Stimulated activated memory B cell treated with anti-CD40 and anti-IgM and Interleukin-4, amounts not matched to agents 10 μg/mL and 1 μg/mL and 100 μg/mL, for 72 hours (primary cell): ENCODE results near the gene TNFRSF6B.
A peak's percentile ranks its signal among the peaks of the same experiment; 100 is the strongest.
"Not testable (repeated sequence)": the region's sequence is repeated elsewhere in the genome, so short reads cannot be mapped to it uniquely, and the experiment has no call there.

Experiments used
- ATAC-seq: fragments of 150-1000 bp; cut with Tn5 transposase; 2 replicates; pipeline ENCODE4 v1.10.0; 2021
- H3K27ac Mint-ChIP-seq: one replicate; pipeline ENCODE4 v1.8.0; 2022; ENCODE audit warnings: mild to moderate bottlenecking, mixed read lengths
- H3K27me3 Mint-ChIP-seq: one replicate; pipeline ENCODE4 v1.8.0; 2022; ENCODE audit warnings: mixed read lengths
- H3K36me3 Mint-ChIP-seq: one replicate; pipeline ENCODE4 v1.8.0; 2022; ENCODE audit warnings: mixed read lengths
- H3K4me1 Mint-ChIP-seq: one replicate; pipeline ENCODE4 v1.8.0; 2022; ENCODE audit warnings: mixed read lengths
- H3K4me3 Mint-ChIP-seq: one replicate; pipeline ENCODE4 v1.8.0; 2022; ENCODE audit warnings: mild to moderate bottlenecking, moderate library complexity, mixed read lengths
- H3K9me3 Mint-ChIP-seq: one replicate; pipeline ENCODE4 v1.8.0; 2022; ENCODE audit warnings: mixed read lengths

Gene TNFRSF6B

DNA sequence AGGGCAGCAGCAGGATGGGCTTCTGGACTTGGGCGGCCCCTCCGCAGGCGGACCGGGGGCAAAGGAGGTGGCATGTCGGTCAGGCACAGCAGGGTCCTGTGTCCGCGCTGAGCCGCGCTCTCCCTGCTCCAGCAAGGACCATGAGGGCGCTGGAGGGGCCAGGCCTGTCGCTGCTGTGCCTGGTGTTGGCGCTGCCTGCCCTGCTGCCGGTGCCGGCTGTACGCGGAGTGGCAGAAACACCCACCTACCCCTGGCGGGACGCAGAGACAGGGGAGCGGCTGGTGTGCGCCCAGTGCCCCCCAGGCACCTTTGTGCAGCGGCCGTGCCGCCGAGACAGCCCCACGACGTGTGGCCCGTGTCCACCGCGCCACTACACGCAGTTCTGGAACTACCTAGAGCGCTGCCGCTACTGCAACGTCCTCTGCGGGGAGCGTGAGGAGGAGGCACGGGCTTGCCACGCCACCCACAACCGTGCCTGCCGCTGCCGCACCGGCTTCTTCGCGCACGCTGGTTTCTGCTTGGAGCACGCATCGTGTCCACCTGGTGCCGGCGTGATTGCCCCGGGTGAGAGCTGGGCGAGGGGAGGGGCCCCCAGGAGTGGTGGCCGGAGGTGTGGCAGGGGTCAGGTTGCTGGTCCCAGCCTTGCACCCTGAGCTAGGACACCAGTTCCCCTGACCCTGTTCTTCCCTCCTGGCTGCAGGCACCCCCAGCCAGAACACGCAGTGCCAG is at the start of gene TNFRSF6B:
TSS of gene TNFRSF6B (plus strand) at position 25 of the 729 bp plus-strand sequence. CDS start at position 141, 116 bp downstream.
- peak within 1 kb of the TSS; percentile 51 for H3K27ac Mint-ChIP-seq
- peak within 1 kb of the TSS; percentile 23 for H3K4me3 Mint-ChIP-seq
- peaks cover 39% of the 10 kb centered on the region for H3K4me1 Mint-ChIP-seq
- ATAC-seq, result no peak
- H3K27me3 Mint-ChIP-seq, result no peaks in the 10 kb centered on the region
- peaks cover 10% of the 10 kb centered on the region for H3K36me3 Mint-ChIP-seq
- H3K9me3 Mint-ChIP-seq, result no peaks in the 10 kb centered on the region

DNA sequence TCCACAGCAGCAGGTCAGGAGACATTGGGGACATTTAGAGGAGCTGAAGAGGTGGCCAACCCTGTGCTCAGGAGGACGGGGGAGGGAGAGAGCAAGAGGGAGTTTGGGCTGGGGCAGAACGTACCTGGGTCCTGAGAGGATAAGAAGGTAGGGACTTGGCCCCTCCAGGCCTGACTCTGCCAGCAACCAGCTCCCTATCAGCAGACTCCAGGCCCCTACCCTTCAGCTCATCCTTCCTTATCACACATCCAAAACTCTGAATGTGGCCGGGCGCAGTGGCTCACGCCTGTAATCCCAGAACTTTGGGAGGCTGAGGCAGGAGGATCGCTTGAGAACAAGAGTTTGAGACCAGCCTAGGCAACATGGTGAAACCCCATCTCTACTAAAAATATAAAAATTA is 48.3 kb upstream of the TNFRSF6B start:
- Mint-ChIP-seq H3K27me3 (peaks cover 14% of the 10 kb centered on the region), H3K27ac (no peak overlapping the region), H3K4me3 (no peak overlapping the region), H3K9me3 (no peaks in the 10 kb centered on the region), H3K36me3 (no peaks in the 10 kb centered on the region), H3K4me1 (peaks cover 13% of the 10 kb centered on the region)
- ATAC-seq, result no peak

- H3K4me3 Mint-ChIP-seq, result no peak overlapping the region
- no peak overlapping the region for H3K27ac Mint-ChIP-seq
- H3K9me3 Mint-ChIP-seq, result no peaks in the 10 kb centered on the region
Measured at GRCh38 chr20:63648895-63649589, 47.4 kb upstream of the TNFRSF6B start.

GRCh38 chr20:63650486-63650885 is 46.0 kb upstream of the TNFRSF6B start:
- H3K27ac Mint-ChIP-seq, H3K36me3 Mint-ChIP-seq, H3K9me3 Mint-ChIP-seq, ATAC-seq, H3K4me3 Mint-ChIP-seq: not testable (repeated sequence)
- Mint-ChIP-seq H3K4me1 (peaks cover 16% of the 10 kb centered on the region), H3K27me3 (peaks cover 32% of the 10 kb centered on the region)

More at GRCh38 chr20:63648895-63649589, 47.4 kb upstream of the TNFRSF6B start:
- H3K27me3 Mint-ChIP-seq, result peaks cover 21% of the 10 kb centered on the region
- ATAC-seq, result no peak
- no peaks in the 10 kb centered on the region for H3K36me3 Mint-ChIP-seq
- peaks cover 13% of the 10 kb centered on the region for H3K4me1 Mint-ChIP-seq

DNA sequence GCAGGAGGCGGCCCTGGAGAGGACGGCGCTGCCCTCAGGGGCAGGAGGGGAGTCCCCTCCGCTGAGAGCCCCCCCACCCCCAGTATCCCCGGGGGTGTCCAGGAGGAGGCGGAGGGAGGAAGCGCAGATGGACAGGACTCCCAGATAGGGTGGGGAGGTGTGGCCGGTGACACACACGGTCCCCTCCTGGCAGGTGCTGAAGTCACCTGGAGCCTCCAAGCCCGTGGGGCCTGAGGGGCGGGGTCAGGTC is 44.6 kb upstream of the TNFRSF6B start:
- no peaks in the 10 kb centered on the region for H3K36me3 Mint-ChIP-seq
- peak; percentile 31 for ATAC-seq
- peak overlapping the region; percentile 58 for H3K4me3 Mint-ChIP-seq
- no peak overlapping the region for H3K27ac Mint-ChIP-seq
- H3K4me1 Mint-ChIP-seq, result peaks cover 16% of the 10 kb centered on the region
- no peaks in the 10 kb centered on the region for H3K9me3 Mint-ChIP-seq
- peaks cover 41% of the 10 kb centered on the region for H3K27me3 Mint-ChIP-seq

DNA sequence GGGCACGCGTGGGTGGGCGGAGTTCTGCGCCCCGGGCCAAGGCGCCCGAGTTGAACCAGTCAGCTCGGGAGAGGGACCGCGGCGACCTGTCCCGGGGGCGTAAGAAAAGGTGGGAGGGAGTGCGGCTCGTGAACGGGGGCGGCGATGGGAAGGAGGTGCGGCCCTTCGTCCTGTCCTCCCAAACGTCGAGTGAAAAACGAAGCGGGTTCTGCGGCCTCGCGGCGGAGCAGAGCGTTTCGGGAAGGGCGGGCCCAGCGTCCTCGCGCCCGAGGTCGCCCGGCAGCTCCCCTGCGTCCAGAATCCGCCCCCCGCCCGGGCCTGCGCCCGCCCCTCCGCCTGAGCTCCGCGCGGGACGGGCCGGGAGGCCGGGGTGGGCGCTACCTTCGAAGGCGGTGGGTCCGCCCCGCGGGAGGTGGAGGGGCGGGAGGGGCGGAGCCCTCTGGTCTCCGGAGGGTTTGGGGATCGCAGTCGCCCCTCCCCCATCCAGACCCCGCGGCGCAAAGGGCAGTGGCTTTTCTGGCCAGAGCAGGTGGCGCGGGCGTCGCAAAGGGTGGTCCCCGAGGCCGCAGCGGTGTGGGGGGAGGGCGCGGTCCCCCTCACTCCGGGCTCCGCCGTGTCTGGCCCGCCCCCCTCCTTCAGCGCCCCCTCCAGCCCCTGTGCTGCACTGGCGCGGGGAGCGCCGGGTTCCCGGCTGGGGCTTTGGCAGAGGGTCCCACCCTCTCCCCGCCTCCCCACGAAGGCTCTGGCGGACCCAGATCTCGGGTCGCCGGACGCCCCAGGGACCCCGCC is 44.1 kb upstream of the TNFRSF6B start:
- Mint-ChIP-seq H3K36me3 (no peaks in the 10 kb centered on the region), H3K27ac (no peak overlapping the region), H3K4me1 (peaks cover 17% of the 10 kb centered on the region), H3K9me3 (no peaks in the 10 kb centered on the region), H3K27me3 (peaks cover 42% of the 10 kb centered on the region), H3K4me3 (peak overlapping the region; percentile 58)
- ATAC-seq, result peak; percentile 18

- H3K36me3 Mint-ChIP-seq, result no peaks in the 10 kb centered on the region
- H3K9me3 Mint-ChIP-seq, result no peaks in the 10 kb centered on the region
- H3K27ac Mint-ChIP-seq, result no peak within 1 kb of the TSS
- H3K27me3 Mint-ChIP-seq, result peaks cover 42% of the 10 kb centered on the region
- peak; percentile 66 for ATAC-seq
- peak within 1 kb of the TSS; percentile 56 for H3K4me3 Mint-ChIP-seq
- peaks cover 24% of the 10 kb centered on the region for H3K4me1 Mint-ChIP-seq
Measured at GRCh38 chr20:63653041-63653973, 43.1 kb upstream of the TNFRSF6B start, which contains the start of gene STMN3. TSS of gene STMN3 (minus strand) at chr20:63653424. CDS start at chr20:63653345, 79 bp downstream.

DNA sequence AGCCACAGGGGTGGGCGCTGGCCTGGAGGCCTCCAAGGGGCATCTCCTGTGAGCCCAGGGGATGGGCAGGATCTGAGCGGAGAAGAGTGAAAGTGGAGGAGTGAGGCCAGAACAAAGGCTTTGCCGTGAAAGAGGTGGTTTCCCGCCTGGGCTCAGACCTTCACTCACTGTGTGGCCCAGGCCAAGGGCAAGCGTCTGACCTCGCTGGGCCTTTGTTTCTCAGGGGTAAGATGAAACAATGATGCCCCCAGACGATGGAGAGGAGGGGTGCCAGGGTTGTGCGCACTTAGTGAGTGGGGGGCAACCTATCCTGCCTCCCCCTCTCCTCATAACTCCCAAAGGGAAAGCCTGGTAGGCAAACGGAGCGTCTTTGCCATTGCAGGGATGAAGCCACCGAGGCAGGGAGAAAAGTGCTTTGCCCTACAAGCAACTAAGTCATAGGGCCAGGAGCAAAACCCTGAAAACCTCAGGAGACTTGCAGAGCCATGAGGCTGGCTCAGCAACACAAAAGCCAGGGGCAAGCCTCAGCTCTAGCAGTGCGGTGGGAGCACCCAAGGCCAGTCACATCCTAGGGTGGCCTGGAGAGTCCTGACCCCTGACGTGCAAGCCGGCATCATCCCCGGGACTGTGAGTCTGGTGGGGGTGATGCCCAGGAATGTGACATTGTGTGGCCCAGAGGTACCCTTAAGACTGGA is 42.3 kb upstream of the TNFRSF6B start:
- Mint-ChIP-seq H3K9me3 (no peaks in the 10 kb centered on the region), H3K4me3 (peak overlapping the region; percentile 26), H3K27me3 (peaks cover 42% of the 10 kb centered on the region), H3K27ac (no peak overlapping the region), H3K4me1 (peaks cover 32% of the 10 kb centered on the region), H3K36me3 (no peaks in the 10 kb centered on the region)
- no peak for ATAC-seq

GRCh38 chr20:63655249-63655648 is 41.2 kb upstream of the TNFRSF6B start:
- no peak overlapping the region for H3K4me3 Mint-ChIP-seq
- no peaks in the 10 kb centered on the region for H3K36me3 Mint-ChIP-seq
- no peaks in the 10 kb centered on the region for H3K9me3 Mint-ChIP-seq
- peaks cover 42% of the 10 kb centered on the region for H3K27me3 Mint-ChIP-seq
- H3K27ac Mint-ChIP-seq, result no peak overlapping the region
- peaks cover 41% of the 10 kb centered on the region for H3K4me1 Mint-ChIP-seq
- no peak for ATAC-seq

DNA sequence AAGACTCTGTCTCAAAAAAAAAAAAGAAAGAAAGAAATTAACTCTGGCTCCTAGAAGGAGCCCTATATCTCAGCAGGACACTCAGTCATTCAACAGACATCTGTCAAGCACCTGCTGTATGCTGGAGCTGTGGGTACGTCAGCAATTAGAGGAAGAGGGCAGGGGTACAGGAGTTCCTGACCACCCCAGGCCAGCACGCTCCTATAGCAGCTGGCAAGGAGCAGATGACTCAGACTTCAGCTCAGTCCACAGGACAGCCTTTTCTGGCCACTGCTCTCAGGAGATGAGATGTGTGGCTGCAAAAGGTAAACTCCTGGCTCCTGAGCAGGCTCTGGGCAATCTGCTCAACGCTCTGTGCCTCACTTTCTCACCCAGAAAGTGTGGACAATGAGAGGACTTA is 40.0 kb upstream of the TNFRSF6B start:
- Mint-ChIP-seq H3K4me3 (no peak overlapping the region), H3K4me1 (peaks cover 39% of the 10 kb centered on the region), H3K9me3 (no peaks in the 10 kb centered on the region), H3K27ac (no peak overlapping the region), H3K27me3 (peaks cover 35% of the 10 kb centered on the region), H3K36me3 (no peaks in the 10 kb centered on the region)
- ATAC-seq, result no peak

DNA sequence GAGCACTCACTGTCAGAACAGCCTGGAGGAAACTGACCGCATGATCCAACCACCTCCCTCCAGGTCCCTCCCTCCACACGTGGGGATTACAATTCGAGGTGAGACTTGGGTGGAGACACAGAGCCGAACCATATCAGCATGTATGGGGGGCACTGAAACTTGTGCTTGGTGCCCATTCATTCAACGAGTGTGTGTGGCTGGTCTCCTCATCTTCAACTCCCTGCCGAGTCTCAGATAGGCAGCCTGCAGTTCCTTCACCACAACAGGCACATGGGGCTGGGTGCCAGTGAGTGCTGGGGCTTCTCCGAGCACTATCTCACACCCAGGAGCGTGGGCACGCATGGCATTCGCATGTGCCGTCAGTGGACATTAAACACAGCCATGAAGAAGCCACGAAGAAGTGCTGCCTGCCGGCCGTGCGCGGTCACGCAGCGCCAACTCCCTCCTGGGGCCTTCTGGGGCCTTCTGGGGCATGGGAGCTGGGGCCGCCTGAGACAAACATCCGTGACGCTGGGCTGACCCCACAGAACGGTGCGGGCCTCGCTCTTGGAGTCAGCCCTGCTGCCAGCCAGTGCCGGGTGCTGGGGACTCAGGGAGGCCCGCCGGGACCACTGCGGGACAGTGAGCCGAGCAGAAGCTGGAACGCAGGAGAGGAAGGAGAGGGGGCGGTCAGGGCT is 39.1 kb upstream of the TNFRSF6B start:
- H3K27me3 Mint-ChIP-seq, result peaks cover 29% of the 10 kb centered on the region
- H3K36me3 Mint-ChIP-seq, result peaks cover 4% of the 10 kb centered on the region
- peak overlapping the region; percentile 94 for H3K4me3 Mint-ChIP-seq
- no peak for ATAC-seq
- no peaks in the 10 kb centered on the region for H3K9me3 Mint-ChIP-seq
- peaks cover 34% of the 10 kb centered on the region for H3K4me1 Mint-ChIP-seq
- peak overlapping the region; percentile 86 for H3K27ac Mint-ChIP-seq

- peaks cover 34% of the 10 kb centered on the region for H3K4me1 Mint-ChIP-seq
- peak within 1 kb of the TSS; percentile 94 for H3K4me3 Mint-ChIP-seq
- ATAC-seq, result peak; percentile 93
- H3K9me3 Mint-ChIP-seq, result no peaks in the 10 kb centered on the region
- H3K27me3 Mint-ChIP-seq, result peaks cover 29% of the 10 kb centered on the region
- peak within 1 kb of the TSS; percentile 86 for H3K27ac Mint-ChIP-seq
- H3K36me3 Mint-ChIP-seq, result peaks cover 7% of the 10 kb centered on the region
Measured at GRCh38 chr20:63657937-63658748, 38.3 kb upstream of the TNFRSF6B start, which contains the start of gene RTEL1. TSS of gene RTEL1 (plus strand) at chr20:63658312. CDS start at chr20:63659403, 1,091 bp downstream.

DNA sequence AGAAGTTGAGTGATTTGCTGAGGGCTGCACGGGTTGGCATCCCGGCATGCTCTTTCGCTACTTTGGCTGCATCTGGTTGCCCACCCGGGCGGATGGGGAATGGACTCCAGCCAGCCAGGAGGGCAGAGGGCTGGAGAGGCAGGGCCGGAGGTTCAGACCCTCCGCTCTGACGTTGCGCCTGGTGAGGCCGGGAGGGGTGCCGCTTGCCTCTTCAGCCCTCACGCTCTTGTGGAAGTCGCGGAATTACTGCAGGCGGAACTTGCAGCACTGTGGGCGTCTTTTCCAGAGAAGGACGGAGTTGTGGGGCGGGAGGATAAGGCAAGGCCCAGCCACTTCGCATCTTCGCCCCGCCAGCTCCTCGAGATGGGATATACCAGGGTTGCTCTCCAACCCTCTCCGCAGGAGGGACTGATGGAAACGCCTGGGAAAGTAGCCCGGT is 37.7 kb upstream of the TNFRSF6B start:
- Mint-ChIP-seq H3K27ac (peak overlapping the region; percentile 86), H3K4me3 (peak overlapping the region; percentile 94), H3K27me3 (peaks cover 25% of the 10 kb centered on the region), H3K4me1 (peaks cover 30% of the 10 kb centered on the region), H3K36me3 (peaks cover 7% of the 10 kb centered on the region), H3K9me3 (no peaks in the 10 kb centered on the region)
- ATAC-seq, result peak; percentile 56
